IPS-20b (cell line): ENCODE measurements around the gene ZFP90.
"Not testable (repeated sequence)": the region's sequence is repeated elsewhere in the genome, so short reads cannot be mapped to it uniquely, and the experiment has no call there.

ENCODE experiments used
- H3K27ac ChIP-seq: one replicate; pipeline ENCODE4 v1.5.1; 2013; ENCODE audit warnings: low read length
- H3K27me3 ChIP-seq: 2 replicates; pipeline ENCODE4 v1.6.1; 2013; ENCODE audit warnings: mild to moderate bottlenecking, low read length, inconsistent platforms; ENCODE audit not compliant: insufficient read depth
- H3K36me3 ChIP-seq: 2 replicates; pipeline ENCODE4 v1.6.1; 2013; ENCODE audit warnings: low read depth, mild to moderate bottlenecking, inconsistent platforms, low read length, moderate library complexity; ENCODE audit not compliant: insufficient read depth
- H3K4me1 ChIP-seq: 2 replicates; pipeline ENCODE4 v1.6.1; 2013; ENCODE audit warnings: mild to moderate bottlenecking, control low read depth, inconsistent platforms, low read length, moderate library complexity; ENCODE audit not compliant: insufficient read depth
- H3K4me3 ChIP-seq: 2 replicates; pipeline ENCODE4 v1.5.1; 2013; ENCODE audit warnings: mild to moderate bottlenecking, low read length, inconsistent platforms
- H3K9ac ChIP-seq: 2 replicates; pipeline ENCODE4 v1.6.1; 2013; ENCODE audit warnings: low read depth, mild to moderate bottlenecking, inconsistent platforms, low read length, moderate library complexity
- H3K9me3 ChIP-seq: 2 replicates; pipeline ENCODE4 v1.6.1; 2013; ENCODE audit warnings: mild to moderate bottlenecking, low read depth, low read length, inconsistent platforms; ENCODE audit not compliant: insufficient read depth

ZFP90 gene

GRCh38 chr16:68538880-68539701 is at the start of gene ZFP90:
TSS of gene ZFP90 (plus strand) at chr16:68539291. CDS start at chr16:68539793, 502 bp downstream.
- Histone ChIP-seq H3K27ac (no peak within 1 kb of the TSS), H3K4me1 (no peaks in the 10 kb centered on the region), H3K4me3 (peak within 1 kb of the TSS; percentile 96), H3K27me3 (no peaks in the 10 kb centered on the region), H3K9me3 (no peaks in the 10 kb centered on the region), H3K36me3 (peaks cover 7% of the 10 kb centered on the region), H3K9ac (peak within 1 kb of the TSS; percentile 92)

GRCh38 chr16:68490358-68490757 is 48.7 kb upstream of the ZFP90 start:
- H3K27ac ChIP-seq, result no peak overlapping the region
- H3K4me1 ChIP-seq, result peaks cover 17% of the 10 kb centered on the region

DNA sequence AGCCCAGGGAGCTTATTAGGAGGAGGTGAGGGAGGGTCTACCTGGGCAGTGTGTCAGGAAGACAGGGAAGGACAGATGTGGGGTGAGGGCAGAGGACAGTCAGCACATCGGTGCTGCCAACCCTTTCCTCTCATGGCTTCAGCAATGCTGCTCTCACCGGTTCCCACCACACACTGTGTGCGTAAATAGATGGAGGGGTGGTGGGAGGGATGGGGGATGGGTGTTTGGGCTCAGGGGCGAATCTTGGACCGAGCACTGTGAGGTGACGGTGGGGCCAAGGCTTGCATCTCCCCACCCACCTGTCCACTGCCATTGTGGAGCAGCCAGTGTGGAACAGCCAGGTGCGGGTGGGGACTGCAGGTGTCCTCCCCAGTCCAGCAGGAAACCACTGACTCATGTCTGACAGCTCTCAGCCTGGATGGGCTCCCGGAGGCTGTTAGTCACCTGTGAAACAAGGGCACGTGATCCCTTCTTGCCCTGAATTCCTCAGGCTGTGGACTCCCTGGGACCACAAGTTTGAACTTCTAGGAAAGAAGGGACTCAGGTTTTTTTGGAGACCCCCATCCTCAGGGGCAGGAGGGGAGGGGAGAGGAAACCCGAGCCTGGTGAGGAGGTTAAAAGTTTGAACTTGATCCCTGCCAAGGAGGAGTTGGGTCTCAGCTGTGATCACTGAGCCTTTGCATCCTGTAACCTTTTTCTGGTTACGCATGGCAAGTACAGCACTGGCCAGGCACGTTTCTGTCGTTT is 48.1 kb upstream of the ZFP90 start:
- Histone ChIP-seq H3K9ac (no peak overlapping the region), H3K9me3 (no peaks in the 10 kb centered on the region), H3K27me3 (no peaks in the 10 kb centered on the region), H3K4me3 (no peak overlapping the region), H3K4me1 (peaks cover 17% of the 10 kb centered on the region), H3K36me3 (no peaks in the 10 kb centered on the region), H3K27ac (no peak overlapping the region)

More at GRCh38 chr16:68490358-68490757, 48.7 kb upstream of the ZFP90 start:
- Histone ChIP-seq H3K9ac (no peak overlapping the region), H3K36me3 (no peaks in the 10 kb centered on the region), H3K4me3 (no peak overlapping the region), H3K9me3 (no peaks in the 10 kb centered on the region), H3K27me3 (no peaks in the 10 kb centered on the region)

GRCh38 chr16:68491576-68491950 is 47.5 kb upstream of the ZFP90 start:
- Histone ChIP-seq H3K9ac (no peak overlapping the region), H3K27ac (no peak overlapping the region), H3K27me3 (no peaks in the 10 kb centered on the region), H3K9me3 (no peaks in the 10 kb centered on the region), H3K4me3 (no peak overlapping the region), H3K36me3 (no peaks in the 10 kb centered on the region), H3K4me1 (peaks cover 15% of the 10 kb centered on the region)

DNA sequence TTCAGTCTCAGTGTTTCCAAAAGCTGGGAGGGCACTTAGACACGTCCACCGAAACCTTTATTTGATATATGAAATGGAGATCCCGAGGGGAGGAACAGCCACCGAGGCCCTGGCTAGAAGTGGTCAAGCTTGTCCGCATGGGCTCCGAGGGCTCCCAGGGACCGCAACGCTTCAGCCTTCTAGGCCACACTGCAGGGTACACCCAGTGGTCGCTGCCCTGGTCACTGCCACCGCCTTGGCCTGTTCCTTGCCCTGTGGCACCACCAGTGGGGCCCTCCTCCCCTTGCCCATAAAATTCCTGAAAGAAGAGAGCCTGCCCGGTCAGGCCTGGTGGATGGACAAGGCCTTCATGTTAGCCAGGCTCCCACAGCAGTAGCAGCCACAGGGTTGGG is 46.9 kb upstream of the ZFP90 start:
- no peaks in the 10 kb centered on the region for H3K27me3 ChIP-seq
- H3K9ac ChIP-seq, result no peak overlapping the region
- H3K4me1 ChIP-seq, result peaks cover 11% of the 10 kb centered on the region
- H3K36me3 ChIP-seq, result no peaks in the 10 kb centered on the region
- no peak overlapping the region for H3K27ac ChIP-seq
- no peak overlapping the region for H3K4me3 ChIP-seq
- no peaks in the 10 kb centered on the region for H3K9me3 ChIP-seq

DNA sequence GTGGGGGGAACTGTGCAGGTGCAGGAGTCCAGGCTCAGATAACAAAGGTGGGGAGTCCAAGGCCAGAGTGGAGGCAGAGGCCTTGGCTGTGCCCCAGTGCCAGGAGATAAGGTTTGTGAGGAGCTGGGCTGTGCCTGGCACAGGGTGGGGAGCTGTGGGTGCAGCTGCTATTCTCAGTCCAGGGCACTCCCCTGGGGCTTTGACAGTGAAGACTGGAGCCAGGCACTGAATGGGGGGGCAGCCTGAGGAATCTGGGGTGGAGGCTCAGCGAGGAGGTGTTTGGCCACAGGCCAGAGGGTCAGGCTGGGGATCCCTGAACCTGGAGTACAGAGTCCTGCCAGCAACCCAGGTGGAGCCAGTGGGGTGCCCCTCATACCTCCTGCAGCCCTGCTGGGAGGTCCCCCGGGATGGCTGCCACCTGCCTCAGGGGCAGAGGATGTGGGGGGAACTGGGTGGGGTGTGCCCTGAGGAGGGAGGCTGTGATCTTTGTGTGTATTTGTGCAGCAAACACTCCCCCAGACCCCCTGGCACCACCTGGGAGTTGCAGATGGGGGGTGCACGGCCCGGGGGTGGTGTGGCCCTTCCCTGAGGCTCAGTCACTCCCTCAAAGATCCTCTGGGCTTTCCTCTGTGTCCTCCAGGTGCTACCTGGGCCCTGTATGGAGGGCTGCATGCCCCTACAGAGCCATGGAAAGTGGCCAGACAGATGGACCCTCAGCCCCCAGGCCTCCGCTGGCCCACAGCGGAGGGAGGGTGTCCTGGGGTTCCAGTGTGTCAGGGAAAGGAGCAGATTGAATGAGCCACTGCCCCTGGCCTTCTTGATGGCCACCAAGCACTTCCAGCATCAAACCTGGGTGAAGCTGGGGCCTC is 46.3 kb upstream of the ZFP90 start:
- Histone ChIP-seq H3K27ac (no peak overlapping the region), H3K9ac (no peak overlapping the region), H3K27me3 (no peaks in the 10 kb centered on the region), H3K4me1 (peaks cover 11% of the 10 kb centered on the region; the same call in 1 of the 2 replicates), H3K4me3 (no peak overlapping the region), H3K9me3 (no peaks in the 10 kb centered on the region), H3K36me3 (no peaks in the 10 kb centered on the region)

- Histone ChIP-seq H3K27ac (no peak overlapping the region), H3K9me3 (no peaks in the 10 kb centered on the region), H3K9ac (no peak overlapping the region), H3K36me3 (no peaks in the 10 kb centered on the region), H3K4me3 (no peak overlapping the region), H3K27me3 (no peaks in the 10 kb centered on the region), H3K4me1 (peaks cover 11% of the 10 kb centered on the region; the same call in 1 of the 2 replicates)
Measured at GRCh38 chr16:68493412-68494070, 45.5 kb upstream of the ZFP90 start.

DNA sequence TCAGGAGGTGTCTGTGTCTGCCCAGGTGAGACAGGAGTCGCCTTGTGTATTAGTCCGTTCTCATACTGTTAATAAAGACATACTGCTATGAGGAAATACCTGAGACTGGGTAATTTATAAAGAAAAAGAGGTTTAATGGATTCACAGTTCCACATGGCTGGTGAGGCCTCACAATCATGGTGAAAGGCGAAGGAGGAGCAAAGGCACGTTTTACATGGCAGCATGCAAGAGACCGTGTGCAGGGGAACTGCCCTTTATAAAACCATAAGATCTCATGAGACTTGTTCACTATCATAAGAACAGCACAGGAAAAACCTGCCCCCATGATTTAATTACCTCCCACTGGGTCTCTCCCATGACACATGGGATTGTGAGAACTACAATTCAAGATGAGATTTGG is 44.8 kb upstream of the ZFP90 start:
- H3K9me3 ChIP-seq, H3K27me3 ChIP-seq, H3K9ac ChIP-seq, H3K4me3 ChIP-seq, H3K36me3 ChIP-seq, H3K27ac ChIP-seq: not testable (repeated sequence)
- peaks cover 11% of the 10 kb centered on the region; the same call in 1 of the 2 replicates for H3K4me1 ChIP-seq

- no peaks in the 10 kb centered on the region for H3K36me3 ChIP-seq
- no peaks in the 10 kb centered on the region for H3K27me3 ChIP-seq
- no peak overlapping the region for H3K4me3 ChIP-seq
- H3K9me3 ChIP-seq, result no peaks in the 10 kb centered on the region
- no peaks in the 10 kb centered on the region; the same call in 1 of the 2 replicates for H3K4me1 ChIP-seq
- no peak overlapping the region for H3K9ac ChIP-seq
- H3K27ac ChIP-seq, result no peak overlapping the region
Measured at GRCh38 chr16:68496689-68497088, 42.4 kb upstream of the ZFP90 start.

DNA sequence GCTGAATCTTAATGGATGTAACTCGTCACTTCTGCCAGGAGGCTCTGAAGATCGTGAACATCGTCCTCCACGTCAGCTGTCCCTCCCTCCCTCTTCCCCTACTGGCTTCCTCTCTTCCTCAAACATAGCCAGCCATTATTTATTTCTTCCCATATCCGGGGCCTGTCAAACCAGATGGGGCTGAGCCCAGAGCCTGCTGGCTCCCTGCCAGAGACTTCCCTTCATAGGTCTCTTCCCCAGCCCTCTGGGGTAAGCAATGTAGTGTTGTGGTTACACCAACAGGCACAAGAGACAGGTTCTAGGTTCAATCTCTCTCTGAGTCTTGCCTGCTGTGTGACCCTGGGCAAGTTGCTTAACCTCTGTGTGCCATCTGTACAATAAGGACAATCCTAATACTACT is 40.1 kb upstream of the ZFP90 start:
- no peak overlapping the region for H3K9ac ChIP-seq
- H3K27ac ChIP-seq, result no peak overlapping the region
- no peaks in the 10 kb centered on the region for H3K36me3 ChIP-seq
- H3K4me1 ChIP-seq, result no peaks in the 10 kb centered on the region
- no peaks in the 10 kb centered on the region for H3K9me3 ChIP-seq
- H3K4me3 ChIP-seq, result no peak overlapping the region
- no peaks in the 10 kb centered on the region for H3K27me3 ChIP-seq

- H3K4me1 ChIP-seq, result no peaks in the 10 kb centered on the region
- H3K27me3 ChIP-seq, result peaks cover 5% of the 10 kb centered on the region; the same call in 1 of the 2 replicates
- H3K9me3 ChIP-seq, result no peaks in the 10 kb centered on the region
- no peak overlapping the region for H3K9ac ChIP-seq
- no peaks in the 10 kb centered on the region for H3K36me3 ChIP-seq
- no peak overlapping the region for H3K4me3 ChIP-seq
- H3K27ac ChIP-seq, result no peak overlapping the region
Measured at GRCh38 chr16:68503334-68503733, 35.8 kb upstream of the ZFP90 start.
